Astrocyte of the hippocampus (primary cell): Measurements from ENCODE around the gene FAAP20.

Source experiments
- DNase-seq: peaks from one replicate; pipeline ENCODE4 v3.0.0; 2011; ENCODE audit warnings: low read depth, low spot score

Gene FAAP20

DNA sequence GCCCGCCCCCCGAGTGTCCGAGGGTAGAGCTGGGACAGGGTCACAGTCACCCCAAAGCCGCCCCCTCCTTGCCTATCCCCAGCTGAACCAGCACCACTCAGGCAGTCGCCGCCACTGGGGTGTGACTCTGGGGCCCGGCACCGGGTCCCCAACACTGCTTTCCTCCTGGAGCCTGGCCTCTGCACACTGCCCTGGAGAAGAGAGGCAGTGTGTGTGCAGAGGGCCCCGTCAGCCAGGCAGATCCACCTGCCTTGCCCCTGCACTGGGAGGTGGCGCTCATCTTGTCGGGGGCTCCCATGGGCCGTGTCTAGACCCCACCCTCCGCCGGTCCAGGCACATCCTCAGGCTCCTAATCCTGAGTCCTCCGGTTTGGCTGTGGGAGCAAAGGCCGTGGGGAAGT lies 15.7 kb downstream of the FAAP20 start:
- DNase-seq: no peak

DNA sequence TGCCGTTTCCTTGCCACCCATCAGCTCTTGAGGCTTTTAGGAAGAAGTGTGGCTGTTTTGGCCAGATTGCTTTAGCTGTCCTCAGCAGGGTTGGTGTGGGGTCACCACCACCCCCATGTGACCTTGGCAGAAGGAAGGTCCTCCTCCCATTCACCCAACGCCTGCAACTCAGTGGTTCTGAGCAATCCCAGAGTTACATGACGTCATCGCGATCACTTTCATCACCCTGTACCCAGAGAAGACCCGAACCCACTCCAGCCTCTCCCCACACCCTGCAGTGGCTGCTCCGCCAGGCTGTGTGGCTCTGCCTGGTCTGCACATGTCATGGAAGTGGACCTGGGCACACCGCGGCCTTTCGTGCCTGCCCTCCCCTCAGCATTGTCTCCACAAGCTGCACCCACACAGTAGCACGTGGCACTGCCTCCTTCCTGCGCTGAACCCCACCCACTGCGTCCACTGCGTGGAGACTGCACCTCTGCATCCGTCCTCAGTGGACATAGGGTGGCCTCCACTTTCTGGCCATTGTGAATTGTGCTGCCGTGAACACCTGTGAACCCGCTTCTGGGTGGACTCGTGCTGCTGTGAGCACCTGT lies 16.5 kb downstream of the FAAP20 start:
- DNase-seq: no peak

DNA sequence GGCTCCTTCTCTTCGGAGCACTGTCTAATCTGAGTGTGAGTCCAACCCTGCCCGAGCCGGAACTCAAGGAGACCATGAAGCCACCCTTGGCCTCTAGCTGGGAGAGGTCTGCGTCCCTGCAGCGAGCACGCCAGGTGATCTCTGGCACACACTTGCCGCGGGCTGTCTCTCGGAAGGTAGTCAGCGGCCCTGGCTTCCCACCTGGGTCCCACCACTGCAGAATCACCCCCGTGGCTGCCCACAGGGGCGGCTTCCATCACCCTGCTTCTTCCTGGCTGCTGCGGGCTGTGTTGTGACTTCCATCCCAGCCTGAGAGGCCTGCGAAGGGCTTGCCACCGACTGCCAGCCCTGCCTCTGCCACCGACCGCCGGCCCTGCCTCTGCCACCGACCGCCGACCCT lies 17.0 kb downstream of the FAAP20 start:
- no peak for DNase-seq

DNA sequence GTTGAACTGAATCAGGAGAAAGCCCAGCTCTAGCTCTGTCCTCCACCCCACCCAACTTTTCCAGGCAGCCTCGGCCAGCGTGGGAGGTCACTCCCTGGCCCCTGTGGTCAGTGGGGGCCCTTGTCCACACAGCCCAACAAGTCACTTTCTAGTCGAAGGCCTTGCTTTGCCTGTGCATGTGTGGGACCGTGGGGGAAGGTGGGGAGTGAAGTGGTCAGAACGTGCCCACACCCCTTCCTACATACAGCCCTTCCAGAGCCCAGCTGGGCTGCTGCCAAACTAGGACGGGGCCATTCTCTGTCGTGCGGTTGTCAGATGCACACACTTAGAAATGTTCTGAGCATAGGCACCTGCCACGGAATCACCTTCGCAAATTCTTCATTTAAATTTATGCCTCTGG lies 18.0 kb downstream of the FAAP20 start:
- no peak for DNase-seq

DNA sequence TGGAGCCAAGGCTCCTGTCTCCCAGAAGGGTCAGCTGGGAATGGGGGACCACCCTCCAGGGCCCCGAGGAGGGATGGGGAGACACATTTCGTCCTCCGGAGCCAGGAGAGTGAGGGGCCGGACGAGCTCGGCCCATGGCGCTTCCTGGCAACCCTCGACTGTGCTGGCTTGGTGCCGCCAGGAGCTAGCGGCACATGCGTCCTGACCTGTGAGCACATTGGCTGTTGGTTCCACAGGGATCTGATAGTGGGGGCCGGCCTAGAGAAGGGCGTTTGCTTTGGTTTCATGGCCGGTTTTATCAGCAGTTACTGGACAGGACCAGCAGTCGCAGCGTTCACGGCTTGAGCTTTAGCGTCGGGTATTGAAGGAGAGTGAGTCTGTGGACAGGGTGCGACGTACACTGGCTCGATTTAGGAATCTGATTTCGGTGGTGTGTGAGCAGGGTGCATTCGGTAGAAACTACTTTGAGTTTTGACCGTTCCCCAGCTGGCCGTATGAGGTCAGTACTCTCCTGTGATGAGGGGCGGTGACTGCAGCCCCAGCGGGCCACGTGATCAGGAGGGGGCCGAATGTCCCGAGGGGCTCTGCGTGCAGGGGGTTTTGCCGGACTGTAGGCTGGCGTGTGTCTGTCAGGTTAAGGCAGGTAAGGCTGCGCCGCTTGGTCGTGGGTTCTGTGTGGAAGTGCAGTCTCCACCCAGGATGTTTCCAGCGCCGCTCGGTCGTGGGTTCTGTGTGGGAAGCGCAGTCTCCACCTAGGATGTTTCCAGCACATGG lies 18.7 kb downstream of the FAAP20 start:
- no peak for DNase-seq

DNA sequence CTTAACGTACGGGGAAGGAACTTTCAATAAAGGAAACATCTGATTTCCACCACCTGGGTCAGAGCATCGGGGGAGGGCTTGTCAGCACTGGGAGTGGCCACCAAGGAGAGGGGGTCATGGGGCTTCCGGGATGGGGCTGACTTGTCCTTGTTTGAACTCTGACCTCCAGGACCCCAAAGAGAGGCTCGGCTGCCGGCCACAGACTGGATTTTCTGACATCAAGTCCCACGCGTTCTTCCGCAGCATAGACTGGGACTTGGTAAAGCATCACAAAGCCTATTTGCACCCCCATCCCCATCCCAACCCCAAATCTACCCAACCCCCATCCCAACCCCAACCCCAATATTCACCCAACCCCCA lies 19.5 kb downstream of the FAAP20 start:
- DNase-seq: no peak

DNA sequence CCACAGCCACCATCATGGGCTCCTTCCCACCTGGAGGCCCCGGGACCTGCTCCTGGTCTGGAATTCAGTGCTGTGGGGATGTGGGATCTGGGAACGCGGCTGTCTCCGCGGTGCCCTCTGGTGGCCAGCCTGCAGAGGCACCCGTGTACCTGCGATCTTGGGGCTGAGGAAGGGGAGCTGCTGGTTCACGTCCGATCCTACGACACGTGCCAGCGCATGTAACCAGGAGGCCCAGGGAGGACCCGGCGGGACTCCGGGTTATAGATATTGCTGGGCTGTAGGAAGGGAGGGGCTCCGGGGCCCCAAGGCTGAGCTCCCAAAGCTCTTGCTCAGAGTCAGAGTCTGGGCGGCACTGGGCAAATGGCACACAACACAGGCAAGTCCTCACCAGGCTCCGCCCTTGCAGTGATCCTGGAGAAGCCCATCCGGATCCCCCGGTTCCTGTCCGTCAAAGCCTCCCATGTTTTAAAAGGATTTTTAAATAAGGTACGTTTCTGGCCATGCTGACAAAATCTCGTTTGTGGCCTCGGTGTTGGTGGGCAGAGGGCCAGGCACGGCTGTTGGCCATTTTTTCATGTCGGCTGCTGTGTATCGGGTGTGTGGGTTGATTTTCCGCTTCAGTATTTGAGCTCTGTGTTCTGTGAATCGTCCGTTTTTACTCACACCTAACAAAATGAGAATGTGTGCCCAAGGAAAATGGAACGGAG lies 20.1 kb downstream of the FAAP20 start:
- DNase-seq: peak; percentile 84

DNA sequence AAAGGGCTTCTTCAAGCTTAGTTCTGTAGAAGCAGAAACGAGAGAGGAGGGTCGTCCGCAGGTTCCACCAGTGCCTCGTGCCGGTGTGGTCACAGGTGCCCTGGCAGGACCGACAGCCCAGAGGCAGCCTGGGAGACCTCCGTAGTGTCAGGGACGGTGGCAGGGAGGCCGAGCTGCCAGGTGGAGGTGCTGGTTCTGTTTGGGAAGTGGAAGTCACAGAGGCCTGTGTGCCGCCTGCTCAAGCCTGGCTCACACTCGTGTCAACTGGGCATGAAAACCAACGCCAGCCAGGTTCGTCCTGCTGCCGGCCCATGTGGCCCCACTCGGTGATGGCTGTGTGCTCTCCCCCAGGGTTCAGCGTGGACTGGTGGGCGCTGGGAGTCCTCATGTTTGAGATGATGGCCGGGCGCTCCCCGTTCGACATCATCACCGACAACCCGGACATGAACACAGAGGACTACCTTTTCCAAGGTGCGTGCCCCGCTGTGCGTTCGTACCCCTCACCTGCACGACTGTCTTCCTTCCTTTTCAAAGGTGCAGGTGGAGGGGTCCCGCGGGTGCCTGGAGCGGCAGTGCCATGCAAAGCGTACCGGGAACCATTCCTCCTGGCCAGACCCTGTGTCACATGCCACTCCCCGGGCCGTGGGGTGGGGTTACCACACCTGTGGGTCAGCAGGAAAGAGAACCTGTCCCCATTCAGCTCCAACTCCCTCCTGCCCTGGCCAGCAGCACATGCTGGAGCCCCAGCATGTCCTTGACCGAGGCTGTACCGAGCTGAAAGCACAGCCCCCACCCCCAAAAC lies 20.8 kb downstream of the FAAP20 start:
- no peak for DNase-seq

DNA sequence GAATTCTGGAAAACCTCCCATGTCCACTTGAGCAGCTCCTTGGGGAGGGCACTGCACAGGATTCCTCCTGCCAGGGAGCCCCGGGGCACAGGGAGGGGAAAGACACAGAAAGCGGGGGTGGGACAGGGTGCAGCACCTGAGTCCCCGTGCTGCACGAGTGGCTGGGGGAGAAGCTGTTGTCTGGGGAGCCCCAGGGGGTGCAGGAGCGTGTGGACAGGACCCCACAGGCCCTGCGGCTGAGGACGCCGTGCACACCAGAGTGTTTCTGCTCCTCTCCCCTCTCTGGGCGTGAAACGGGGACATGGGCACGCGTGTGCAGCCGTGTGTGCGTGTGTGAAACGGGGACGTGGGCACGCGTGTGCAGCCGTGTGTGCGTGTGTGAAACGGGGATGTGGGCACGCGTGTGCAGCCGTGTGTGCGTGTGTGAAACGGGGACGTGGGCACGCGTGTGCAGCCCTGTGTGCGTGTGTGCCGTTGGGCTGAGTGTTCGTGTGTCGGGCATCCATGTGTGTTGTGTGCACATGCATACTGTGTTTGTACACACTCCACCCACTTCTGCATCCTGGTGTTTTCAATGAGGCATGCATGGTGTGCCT lies 21.9 kb downstream of the FAAP20 start:
- no peak for DNase-seq

DNA sequence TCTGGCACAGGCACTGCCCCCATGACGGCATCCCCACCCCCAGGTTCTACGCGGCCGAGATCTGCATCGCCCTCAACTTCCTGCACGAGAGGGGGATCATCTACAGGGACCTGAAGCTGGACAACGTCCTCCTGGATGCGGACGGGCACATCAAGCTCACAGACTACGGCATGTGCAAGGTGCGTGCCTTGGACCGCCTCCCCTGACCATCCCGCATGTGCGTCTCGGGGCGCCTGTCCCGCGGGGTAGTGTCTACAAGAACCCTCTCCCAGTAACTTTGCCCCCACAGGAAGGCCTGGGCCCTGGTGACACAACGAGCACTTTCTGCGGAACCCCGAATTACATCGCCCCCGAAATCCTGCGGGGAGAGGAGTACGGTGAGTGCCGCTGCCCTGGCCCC lies 22.6 kb downstream of the FAAP20 start:
- DNase-seq: no peak

DNA sequence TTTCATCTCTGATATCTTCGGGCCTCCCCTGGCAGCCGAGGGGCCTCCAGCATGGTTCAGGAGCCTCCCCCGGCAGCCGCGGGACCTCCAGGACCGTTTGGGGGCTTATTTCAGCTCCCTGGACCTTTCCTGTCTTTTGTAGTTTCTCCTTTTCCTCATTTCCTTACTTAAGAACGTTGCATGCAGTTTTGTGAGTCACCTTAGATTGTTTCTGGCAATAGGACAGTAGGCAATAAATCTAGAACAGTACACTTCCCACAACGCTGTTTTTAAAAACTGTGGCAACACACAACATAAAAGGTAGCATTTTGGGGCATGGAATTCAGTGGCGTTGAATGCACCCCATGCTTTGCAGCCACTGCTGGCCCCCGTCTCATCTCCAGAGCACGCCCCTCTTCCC lies 24.4 kb downstream of the FAAP20 start:
- no peak for DNase-seq

DNA sequence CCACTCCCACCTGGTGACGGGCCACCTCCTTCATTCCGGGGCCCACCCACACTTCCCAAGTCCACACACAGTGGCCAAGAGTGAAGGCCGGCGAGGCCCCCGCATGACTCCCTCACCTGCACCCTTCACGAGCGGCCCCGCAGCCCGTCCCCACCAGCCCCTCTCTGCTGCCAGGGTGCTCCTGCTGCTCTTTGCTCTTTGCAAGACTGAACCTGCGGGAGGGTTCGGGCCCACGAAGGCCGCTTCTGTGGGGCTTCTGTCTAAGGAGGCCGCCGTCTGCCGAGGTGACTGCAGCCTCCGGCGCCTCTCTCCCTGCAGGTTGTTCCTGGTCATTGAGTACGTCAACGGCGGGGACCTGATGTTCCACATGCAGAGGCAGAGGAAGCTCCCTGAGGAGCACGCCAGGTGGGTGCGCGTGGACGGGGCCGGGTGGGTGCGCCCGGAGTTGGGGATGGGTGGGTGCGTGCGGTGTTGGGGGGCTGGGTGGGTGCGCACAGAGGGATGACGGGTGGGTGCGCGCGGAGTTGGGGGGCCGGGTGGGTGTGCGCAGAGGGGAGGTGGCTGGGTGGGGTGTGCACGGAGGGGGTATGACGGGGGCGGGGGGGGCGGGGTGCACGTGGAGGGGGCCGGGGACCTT lies 25.3 kb downstream of the FAAP20 start:
- DNase-seq: no peak

DNA sequence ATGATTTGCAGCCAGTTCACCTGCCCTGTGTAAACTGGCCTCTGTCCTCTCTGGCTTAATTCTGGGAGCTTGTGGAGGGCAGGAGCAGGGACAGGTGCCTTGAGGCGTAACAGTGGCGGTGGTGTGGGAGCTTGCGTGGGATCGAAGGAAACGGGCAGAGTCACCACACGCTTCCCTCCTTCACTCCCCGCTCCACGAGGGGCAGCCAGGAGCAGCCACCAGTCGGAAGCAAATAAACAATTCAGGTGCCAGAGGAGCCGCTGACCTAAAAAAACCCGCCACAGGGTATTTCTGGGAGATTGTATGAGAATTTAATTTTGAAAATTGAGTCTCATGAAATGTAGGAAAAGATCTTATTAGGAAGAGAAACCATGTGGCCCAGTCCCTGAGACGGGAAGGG lies 26.0 kb downstream of the FAAP20 start:
- DNase-seq: no peak

DNA sequence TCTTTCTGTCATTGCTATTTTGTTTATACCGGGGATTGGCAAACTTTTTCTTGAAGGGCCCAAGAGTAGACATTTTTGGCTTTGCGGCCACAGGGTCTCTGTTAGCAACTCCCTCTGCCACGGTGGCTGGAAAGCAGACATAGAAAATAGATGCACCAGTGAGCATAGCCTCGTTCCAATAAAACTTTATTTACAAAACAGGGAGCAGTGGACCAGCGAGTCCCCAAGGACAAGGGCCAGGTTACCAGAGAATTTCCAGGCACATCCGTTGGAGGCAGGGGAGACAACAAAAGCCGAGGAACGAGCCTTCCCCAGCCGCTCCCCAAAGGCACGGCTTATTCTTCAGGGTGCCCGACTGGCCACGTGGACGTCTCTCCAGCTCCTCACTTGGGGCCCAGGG lies 26.5 kb downstream of the FAAP20 start:
- no peak for DNase-seq

DNA sequence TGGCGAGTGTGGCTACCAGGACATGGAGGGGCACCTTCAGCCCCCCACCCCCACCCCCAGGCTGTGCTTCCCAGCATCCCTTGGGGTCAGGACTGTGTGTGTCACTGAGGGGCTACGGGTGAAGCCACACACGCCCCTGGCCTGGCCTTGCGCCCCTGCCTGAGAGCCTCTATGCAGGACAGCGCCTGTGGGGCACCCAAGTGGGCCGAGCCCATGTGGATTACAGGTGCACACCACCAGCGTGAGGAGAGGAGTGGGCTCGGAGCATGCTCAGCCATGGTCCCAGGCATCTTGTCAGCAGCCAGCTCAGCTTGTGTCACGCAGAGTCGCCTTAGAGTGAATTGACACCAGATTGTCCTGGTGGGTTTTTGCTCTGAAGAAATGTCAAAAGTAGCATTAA lies 27.9 kb downstream of the FAAP20 start:
- no peak for DNase-seq

DNA sequence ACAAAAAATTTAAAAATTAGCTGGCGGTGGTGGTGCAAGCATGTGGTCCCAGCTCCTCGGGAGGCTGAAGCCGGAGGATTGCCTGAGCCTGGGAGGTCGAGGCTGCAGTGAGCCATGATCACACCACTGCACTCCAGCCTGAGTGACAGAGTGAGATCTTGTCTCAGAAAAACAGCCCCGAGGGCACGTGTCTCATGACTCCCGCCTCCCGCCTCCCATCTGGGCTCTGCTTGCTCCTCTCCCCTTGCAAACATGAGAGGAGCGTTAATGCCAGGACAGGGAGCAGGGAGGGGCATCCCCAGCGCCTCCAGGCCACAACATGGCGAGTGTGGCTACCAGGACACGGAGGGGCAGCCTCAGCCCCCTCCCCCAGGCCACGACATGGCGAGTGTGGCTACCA lies 28.3 kb downstream of the FAAP20 start:
- DNase-seq: no peak

DNA sequence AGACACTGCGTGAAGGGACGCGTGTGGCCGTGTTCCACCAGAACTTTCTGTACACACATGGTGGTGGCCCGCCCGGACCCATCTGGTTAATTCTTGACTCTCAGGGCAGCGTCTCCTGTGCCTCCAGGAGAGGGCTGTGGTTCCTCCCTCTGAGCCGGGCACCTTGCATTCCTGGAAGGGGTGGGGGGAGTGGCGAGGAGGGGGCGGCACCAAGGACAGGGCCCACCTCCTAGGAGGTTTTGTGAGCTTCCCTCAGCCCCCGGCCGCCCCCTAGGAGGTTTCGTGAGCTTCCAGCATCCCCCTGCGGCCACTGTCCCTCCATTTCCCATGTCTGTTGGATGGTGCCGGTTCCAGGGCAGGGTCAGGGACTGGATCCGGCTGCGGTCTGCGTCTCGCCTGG lies 28.9 kb downstream of the FAAP20 start:
- DNase-seq: no peak

DNA sequence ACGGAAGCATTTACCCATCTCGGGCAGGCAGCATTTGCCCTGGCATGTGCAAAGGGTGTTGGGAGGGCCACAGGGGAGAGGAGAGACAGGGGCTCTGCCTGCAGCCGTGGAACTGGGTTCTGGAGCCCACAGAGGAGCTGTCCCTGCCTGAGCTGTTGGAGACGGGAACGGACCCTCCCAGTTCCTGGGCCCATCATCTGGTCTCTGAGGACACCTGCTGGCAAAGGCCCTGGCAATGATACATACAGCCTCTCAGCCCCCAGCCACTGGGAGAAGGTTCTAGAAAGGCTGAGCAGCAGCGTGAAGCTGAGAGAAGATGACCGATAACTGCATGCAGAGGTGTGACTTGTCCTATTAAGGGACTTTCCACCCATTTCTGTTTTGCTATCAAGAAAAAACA lies 31.4 kb downstream of the FAAP20 start:
- no peak for DNase-seq

DNA sequence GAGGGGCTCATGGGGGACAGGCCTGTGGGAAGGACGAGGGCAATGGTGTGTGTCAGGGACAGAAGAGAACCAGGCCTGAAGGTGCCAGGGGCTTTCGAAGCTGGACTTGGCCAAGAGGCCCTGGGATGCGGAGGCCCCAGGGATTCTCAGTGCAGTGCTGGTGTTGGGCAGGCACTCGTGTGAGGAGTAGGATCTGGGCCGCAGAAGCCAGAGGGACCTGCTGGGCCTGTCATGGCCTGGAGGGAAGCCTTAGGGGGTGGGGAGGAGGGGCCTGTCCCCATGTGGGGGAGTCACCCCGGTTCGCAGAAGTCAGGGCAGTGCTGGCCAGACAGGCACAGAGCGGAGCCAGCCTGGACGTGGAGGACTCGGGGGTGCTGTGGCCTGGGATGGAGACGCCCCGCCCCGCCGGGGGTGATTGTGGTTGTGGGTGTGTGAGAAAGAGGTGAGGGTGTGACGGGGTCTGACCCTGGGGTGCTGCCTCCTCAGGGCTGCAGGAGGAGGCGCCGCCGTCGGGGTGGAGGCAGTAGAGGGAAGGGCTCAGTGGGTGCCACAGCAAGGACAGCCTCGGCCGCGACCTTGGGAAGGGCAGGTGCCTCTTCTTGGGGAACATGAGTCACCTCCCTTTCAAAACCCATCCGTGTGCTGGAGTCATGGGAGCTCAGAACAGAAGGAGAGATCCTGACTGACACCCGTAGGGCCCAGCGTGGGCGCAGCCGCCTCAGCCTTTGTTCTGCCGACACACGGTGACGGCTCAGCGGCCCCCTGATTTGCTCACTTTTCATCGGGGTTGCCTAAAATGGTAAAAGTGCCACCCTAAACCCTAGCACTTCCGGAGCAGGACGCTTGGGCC lies 33.9 kb downstream of the FAAP20 start:
- no peak for DNase-seq

DNA sequence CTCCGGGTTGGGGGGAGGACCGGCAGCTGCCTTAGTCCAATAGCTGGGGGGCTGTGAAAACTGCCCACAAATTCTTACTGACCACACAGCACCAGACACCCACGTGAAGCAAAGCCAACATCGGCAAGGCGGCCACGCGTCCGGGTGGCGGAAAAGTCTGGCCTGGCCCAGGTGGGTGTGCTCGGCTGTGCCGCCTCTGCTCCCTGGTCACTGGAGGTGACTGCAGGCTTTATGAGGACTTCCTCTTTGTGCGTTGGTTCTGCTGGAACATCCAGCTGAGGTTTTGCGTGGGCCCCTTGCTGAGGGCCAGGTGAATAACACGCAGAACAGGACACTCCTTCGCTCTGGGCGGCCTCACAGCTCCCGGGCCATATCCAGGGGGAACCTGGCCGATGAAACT lies 35.4 kb downstream of the FAAP20 start:
- DNase-seq: no peak

DNA sequence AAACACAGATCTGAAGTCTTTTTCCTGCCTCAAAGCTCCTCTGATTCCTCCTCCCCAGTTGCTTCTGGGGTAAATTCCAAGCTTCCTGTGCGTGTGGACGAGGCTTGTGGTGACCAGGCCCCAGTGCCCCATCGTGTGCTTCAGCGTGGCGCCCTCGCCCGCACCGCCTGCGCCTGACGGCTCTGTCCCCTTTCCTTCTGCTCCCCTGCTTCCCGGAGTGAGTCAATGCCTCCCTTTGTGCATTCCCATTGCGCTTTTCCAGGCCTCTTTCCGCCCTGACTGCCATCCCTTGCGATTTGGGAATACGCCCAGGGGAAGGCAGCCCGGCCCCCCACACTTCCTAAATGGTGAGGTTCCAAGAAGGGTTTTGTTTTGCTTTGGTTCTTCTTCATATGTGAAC lies 36.3 kb downstream of the FAAP20 start:
- no peak for DNase-seq
